Lung microvascular endothelial cell (primary cell): Measurements from ENCODE around the gene TRDMT1. TPM values are rescaled to one million over a fixed set of nuclear protein-coding genes. Genes with fewer than 3 reads are reported as not detected.

ENCODE experiments used
- DNase-seq, 2 donors: peaks; one replicate each; pipeline versions ENCODE4 v3.0.0 to v3.0.0-alpha.2; 2010; ENCODE audit warnings: low read depth in 2 of 2
- total RNA-seq: library from RNA; depleted of rRNA; stranded (reverse); fragments of >200 nt; gene quantifications from 2 replicates; pipeline ENCODE4 v1.2.1, GENCODE V29; 2014

The TRDMT1 gene
- total RNA-seq, 1 donor from 2014 or later: 3.8 TPM

DNA sequence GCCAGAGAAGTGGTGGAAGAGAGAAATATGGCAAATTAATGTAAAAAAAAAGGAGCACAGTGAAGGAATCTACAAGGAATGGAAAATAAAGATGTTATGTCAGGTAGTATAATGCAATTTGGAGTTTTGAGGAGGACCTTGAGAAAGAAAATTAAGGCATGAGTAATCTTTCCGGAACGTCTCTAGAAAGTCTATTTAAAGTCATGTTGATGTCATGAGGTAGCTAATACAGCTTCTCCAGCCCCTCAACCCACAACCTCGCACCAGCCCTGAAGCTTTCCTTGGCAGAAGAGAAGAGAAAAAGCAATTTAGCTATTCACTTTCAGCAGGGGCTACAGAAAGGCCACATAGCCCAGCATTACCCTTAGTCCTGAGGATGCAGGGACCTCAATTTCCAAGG is 22.5 kb downstream of the TRDMT1 start:
- DNase-seq: peak in 1 of 2 donors; percentile 60

GRCh38 chr10:17178006-17178405 is 23.5 kb downstream of the TRDMT1 start:
- no peak for DNase-seq

GRCh38 chr10:17177014-17177413 is 24.5 kb downstream of the TRDMT1 start:
- no peak for DNase-seq

GRCh38 chr10:17176091-17176490 is 25.4 kb downstream of the TRDMT1 start:
- DNase-seq: no peak

- DNase-seq: peak in 1 of 2 donors; percentile 60
Measured at GRCh38 chr10:17175551-17175950, 25.9 kb downstream of the TRDMT1 start.

DNA sequence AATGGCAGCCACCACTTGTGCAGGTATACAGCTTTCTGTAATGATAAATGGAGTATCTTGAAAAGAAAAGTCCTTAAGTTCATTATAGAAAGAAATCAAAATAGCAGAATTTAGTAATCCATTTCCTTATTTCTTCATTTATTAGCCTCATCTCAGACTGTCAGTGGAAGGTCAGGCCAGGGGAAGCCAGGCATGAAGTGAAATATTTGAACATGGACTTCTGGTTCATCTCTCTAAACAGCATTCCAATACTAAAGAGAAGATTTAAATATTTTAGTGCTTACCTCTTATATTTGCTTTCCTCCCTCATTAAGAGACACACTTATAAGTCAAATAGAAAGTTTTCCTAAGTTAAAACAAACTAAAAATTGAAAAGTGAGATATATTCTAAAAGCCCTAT is 26.8 kb downstream of the TRDMT1 start:
- no peak for DNase-seq

DNA sequence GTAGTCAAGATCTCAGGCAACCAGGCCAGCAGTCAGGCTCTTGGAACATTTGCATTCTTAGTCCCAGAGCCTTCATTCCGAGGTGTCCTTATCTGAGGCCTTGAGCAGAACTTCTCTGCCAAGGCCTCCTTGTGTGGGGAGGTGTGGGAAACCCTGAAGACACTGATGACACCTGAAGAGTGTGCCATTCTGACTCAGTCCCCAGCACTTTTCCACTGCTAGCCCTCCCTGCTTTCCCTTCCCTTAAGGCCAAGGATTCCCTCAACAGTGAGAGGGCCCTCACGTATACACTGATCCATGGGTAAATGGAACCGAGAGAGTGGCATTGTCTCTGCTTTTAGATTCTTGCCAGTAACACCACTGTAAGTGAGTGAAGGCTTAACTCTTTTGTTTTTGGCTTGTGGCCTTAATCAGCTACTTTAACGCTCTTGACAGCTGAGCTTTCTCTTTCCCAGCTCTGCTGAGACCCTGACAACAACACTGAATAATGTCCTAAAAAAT is 30.3 kb downstream of the TRDMT1 start:
- no peak for DNase-seq

DNA sequence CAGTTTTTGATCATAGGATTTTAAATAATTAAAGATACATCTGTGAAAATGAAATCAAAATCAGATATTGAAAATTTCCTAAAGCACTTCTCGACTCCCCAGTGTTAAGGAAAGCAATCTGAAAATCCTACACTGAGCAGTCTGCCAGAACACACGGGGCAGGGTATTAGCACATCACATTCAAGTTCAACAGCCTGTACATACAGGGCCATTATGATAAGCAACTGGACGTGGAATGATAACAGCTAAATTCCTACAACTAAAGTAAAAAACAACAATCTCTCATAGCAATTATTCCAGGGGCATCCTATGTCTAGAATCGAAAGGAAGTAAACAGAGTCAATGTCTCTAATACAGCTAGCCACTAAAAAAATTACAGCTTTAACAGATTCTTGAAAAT is 31.7 kb downstream of the TRDMT1 start:
- DNase-seq: peak in 1 of 2 donors; percentile 54

DNA sequence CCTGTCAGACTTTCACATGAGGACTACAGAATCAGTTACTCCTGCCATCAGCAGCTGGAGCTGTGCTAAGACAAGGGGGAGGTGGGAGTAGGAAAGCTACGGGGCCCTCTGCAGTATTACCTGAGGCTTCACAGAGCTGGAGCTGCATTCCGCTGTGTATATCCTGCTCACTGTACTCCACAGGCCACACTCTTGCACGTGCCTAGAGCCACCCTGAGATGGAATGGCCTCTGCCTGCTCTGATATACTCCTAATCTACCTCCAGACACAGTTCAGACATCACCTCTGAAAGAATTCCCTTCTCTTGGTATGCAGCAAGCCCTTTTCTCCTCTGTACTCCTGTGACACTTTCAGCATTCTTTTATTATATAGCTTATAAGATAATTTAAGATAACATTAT is 34.8 kb downstream of the TRDMT1 start:
- DNase-seq: no peak

- no peak for DNase-seq
Measured at GRCh38 chr10:17162828-17163227, 38.6 kb downstream of the TRDMT1 start.

DNA sequence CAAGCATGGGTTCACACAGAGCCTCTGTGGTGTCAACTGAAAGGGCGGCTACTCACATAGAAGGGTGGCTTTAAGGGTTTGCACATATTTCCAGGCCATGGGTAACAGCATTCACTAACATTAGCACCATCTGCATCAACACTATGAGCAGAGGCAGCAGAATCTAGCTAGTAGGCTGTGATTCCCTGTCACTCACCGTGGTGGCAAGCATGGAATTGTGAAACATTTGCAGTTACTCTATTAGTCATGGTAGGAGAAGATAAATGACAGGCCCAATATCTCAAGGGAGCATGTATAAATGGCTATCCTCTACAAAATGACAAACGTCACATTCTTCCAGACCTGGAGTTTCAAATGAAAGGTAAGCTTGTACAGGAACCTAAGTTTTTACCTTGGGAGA is 39.7 kb downstream of the TRDMT1 start:
- DNase-seq: no peak

GRCh38 chr10:17157024-17157423 is 44.4 kb downstream of the TRDMT1 start:
- DNase-seq: no peak

- no peak for DNase-seq
Measured at GRCh38 chr10:17155826-17156225, 45.6 kb downstream of the TRDMT1 start.

DNA sequence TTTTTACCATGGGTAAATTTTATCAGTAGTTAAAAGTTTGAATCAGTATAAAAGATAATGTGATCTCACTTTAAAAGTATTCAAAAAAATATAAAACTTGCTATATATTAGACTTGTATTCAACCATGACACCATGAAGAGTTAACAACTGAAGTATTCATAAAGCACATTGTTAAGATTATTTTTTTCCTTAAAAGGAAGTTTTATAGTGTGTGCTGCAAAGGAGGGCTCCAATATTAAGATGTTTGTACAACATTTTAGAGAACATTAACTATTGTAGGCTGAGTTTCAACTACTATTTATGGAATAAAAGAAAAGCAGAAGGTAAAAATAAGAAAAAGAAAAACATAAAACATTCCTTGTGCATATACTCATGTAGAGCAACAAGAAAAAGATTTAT is 47.4 kb downstream of the TRDMT1 start:
- DNase-seq: no peak

GRCh38 chr10:17153321-17153720 is 48.2 kb downstream of the TRDMT1 start:
- DNase-seq: no peak

- no peak for DNase-seq
Measured at GRCh38 chr10:17151716-17152115, 49.8 kb downstream of the TRDMT1 start.

- peak; percentile 24 to 30 for DNase-seq
Measured at GRCh38 chr10:17147884-17148489, 53.5 kb downstream of the TRDMT1 start.

GRCh38 chr10:17146892-17147291 is 54.6 kb downstream of the TRDMT1 start:
- DNase-seq: no peak

GRCh38 chr10:17145239-17145638 is 56.2 kb downstream of the TRDMT1 start:
- DNase-seq: no peak

- no peak for DNase-seq
Measured at GRCh38 chr10:17144757-17145156, 56.7 kb downstream of the TRDMT1 start.

DNA sequence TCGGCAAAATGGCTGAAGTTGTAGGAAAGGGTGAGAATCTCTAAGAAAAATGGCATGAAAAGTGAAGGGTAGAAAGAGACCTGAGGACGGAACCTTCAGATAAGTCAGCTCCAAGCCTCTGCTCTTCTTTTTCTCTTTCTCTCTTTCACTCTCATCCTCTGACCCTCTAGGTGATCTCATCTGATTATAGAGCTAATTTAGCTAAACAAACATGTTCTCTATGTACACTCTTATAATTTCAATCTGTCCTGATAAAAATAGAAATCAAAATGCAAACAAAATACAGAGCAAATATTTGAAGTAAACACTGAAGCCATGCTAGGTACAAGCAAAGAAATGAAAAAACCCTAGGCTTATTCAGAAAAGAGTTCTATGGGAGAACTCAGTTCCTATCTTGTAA is 57.4 kb downstream of the TRDMT1 start:
- DNase-seq: no peak

DNA sequence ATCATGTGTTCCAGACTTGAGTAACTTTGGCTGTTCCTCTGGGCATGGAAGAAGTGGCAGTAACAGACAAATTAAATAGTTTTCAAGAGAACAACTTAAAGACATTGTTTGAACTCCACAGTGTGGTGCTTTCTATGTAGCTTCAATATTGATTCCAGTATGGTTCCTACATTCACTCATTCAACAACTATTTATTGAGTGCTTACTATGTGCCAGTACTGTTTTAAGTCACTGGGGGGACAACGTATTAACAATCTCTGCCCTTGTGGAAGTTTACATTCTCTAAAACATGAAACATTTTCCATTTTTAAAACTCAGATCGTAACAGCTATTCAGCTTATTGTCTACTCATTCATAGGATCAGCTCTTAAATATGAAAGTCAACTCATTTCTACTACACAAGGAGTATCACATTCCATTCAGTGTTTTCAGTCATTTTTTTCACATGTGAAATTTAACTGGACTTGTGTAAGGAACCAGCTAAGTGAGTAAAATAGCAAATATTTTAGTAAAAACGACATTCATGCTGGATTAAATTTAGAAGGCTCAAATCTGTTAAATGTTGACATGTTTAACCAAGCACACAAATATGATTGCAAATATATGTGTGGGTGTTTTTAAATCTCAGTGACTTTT is 58.3 kb downstream of the TRDMT1 start:
- no peak for DNase-seq

DNA sequence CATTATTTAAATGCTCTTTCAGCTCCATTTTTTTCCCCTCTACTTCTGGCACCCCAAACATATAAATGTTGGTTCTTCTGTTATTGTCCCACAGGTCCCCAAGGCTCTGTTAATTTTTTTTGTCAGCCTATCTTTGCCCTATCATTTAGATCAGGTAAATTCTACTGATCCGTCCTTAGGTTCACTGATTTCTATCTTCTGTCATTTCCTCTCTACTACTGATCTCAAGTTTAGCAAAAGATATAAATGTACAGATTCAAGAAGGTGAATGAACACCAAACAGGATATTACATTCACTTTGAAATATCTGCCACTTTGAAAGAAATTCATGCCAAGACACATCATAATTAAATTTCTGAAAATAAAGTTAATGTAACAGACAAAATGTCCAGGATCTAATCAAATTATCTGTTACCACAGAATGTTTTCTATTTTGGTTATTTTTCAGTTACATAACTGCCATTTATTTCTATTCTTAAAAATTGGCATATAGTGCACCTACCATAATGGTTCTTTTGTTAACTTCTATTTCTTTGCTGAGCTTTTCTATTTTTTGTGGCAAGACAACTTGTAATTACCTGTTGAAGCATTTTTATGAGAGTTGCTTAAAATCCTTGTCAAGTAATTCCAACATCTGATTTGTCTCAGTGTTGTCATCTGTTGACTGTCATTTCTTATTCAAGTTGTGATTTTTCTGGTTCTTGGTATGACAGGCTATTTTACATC is 59.8 kb downstream of the TRDMT1 start:
- DNase-seq: no peak
